ENCODE results near the gene PDE11A. TPM values are rescaled to one million over a fixed set of nuclear protein-coding genes. Genes with fewer than 3 reads are reported as not detected.
"Not testable (repeated sequence)": the region's sequence is repeated elsewhere in the genome, so short reads cannot be mapped to it uniquely, and the experiment has no call there.

PDE11A gene
- total RNA-seq, 3 donors from 2014 or later = 0.96 to 2.3 (median 2.2) TPM

GRCh38 chr2:177952151-177952550 is 120.4 kb downstream of the PDE11A start:
- TF ChIP-seq POLR2A (IDR thresholded peaks at IDR 0.05) = no peak
- TF ChIP-seq POLR2AphosphoS5 (IDR thresholded peaks at IDR 0.05) = no peak
- Histone ChIP-seq H3K27me3 (no peaks in the 10 kb centered on the region), H3K36me3 (no peaks in the 10 kb centered on the region), H3K4me3 (no peak overlapping the region), H3K9me3 (no peaks in the 10 kb centered on the region), H3K4me1 (no peaks in the 10 kb centered on the region), H3K27ac (no peak overlapping the region)
- intact Hi-C loops (cut with DNase I; ENCODE audit: low total_unique reads) = no loop called here
- no peak for DNase-seq (ENCODE audit: low spot score in 2 of 2)

GRCh38 chr2:177947598-177947997 is 125.0 kb downstream of the PDE11A start:
- H3K4me3 ChIP-seq; DNase-seq (ENCODE audit: low spot score in 2 of 2); H3K36me3 ChIP-seq; intact Hi-C loops (cut with DNase I; ENCODE audit: low total_unique reads); H3K27ac ChIP-seq; H3K27me3 ChIP-seq; H3K4me1 ChIP-seq; H3K9me3 ChIP-seq: not testable (repeated sequence)

GRCh38 chr2:177944530-177944929 is 128.0 kb downstream of the PDE11A start:
- H3K4me1 ChIP-seq; H3K4me3 ChIP-seq; H3K36me3 ChIP-seq; H3K27ac ChIP-seq; intact Hi-C loops (cut with DNase I; ENCODE audit: low total_unique reads); DNase-seq (ENCODE audit: low spot score in 2 of 2); H3K27me3 ChIP-seq; H3K9me3 ChIP-seq: not testable (repeated sequence)

- DNase-seq (ENCODE audit: low spot score in 2 of 2) = no peak
- intact Hi-C loops (cut with DNase I; ENCODE audit: low total_unique reads) = no loop called here
- H3K9me3 ChIP-seq = no peaks in the 10 kb centered on the region
- H3K4me1 ChIP-seq = no peaks in the 10 kb centered on the region
- no peak for TF ChIP-seq POLR2A (IDR thresholded peaks at IDR 0.05)
- no peak for TF ChIP-seq POLR2AphosphoS5 (IDR thresholded peaks at IDR 0.05)
- H3K4me3 ChIP-seq = no peak overlapping the region
- no peaks in the 10 kb centered on the region for H3K36me3 ChIP-seq
- H3K27ac ChIP-seq = no peak overlapping the region
- H3K27me3 ChIP-seq = no peaks in the 10 kb centered on the region
These were observed 129.8 kb downstream of the PDE11A start for GRCh38 chr2:177942731-177943130.

- no peak for TF ChIP-seq CTCF (IDR thresholded peaks at IDR 0.05)
- TF ChIP-seq POLR2A (IDR thresholded peaks at IDR 0.05) = no peak
- TF ChIP-seq POLR2AphosphoS5 (IDR thresholded peaks at IDR 0.05) = no peak
- Histone ChIP-seq H3K9me3 (no peaks in the 10 kb centered on the region), H3K27ac (no peak overlapping the region), H3K36me3 (no peaks in the 10 kb centered on the region), H3K4me3 (no peak overlapping the region), H3K4me1 (no peaks in the 10 kb centered on the region), H3K27me3 (no peaks in the 10 kb centered on the region)
- intact Hi-C loops (cut with DNase I; ENCODE audit: low total_unique reads) = no loop called here
- DNase-seq (ENCODE audit: low spot score in 2 of 2) = no peak
These were observed 133.4 kb downstream of the PDE11A start for GRCh38 chr2:177939211-177939610.

- no peak overlapping the region for H3K4me3 ChIP-seq
- no peaks in the 10 kb centered on the region for H3K4me1 ChIP-seq
- no peak for DNase-seq (ENCODE audit: low spot score in 2 of 2)
- H3K9me3 ChIP-seq = peaks cover 0 to 6% of the 10 kb centered on the region in 2 donors
- H3K27me3 ChIP-seq = no peaks in the 10 kb centered on the region
- no peak overlapping the region for H3K27ac ChIP-seq
- no peaks in the 10 kb centered on the region for H3K36me3 ChIP-seq
- TF ChIP-seq POLR2A (IDR thresholded peaks at IDR 0.05) (no peak), POLR2AphosphoS5 (IDR thresholded peaks at IDR 0.05) (no peak), CTCF (IDR thresholded peaks at IDR 0.05) (no peak)
- intact Hi-C loops (cut with DNase I; ENCODE audit: low total_unique reads) = no loop called here
These were observed 141.7 kb downstream of the PDE11A start for GRCh38 chr2:177930916-177931315.

- Histone ChIP-seq H3K27me3 (no peaks in the 10 kb centered on the region), H3K4me1 (no peaks in the 10 kb centered on the region), H3K4me3 (no peak overlapping the region), H3K9me3 (peaks cover 0 to 6% of the 10 kb centered on the region in 2 donors), H3K36me3 (no peaks in the 10 kb centered on the region), H3K27ac (no peak overlapping the region)
- intact Hi-C loops (cut with DNase I; ENCODE audit: low total_unique reads) = no loop called here
- no peak for TF ChIP-seq CTCF (IDR thresholded peaks at IDR 0.05)
- TF ChIP-seq POLR2AphosphoS5 (IDR thresholded peaks at IDR 0.05) = no peak
- TF ChIP-seq POLR2A (IDR thresholded peaks at IDR 0.05) = no peak
- DNase-seq (ENCODE audit: low spot score in 2 of 2) = no peak
These were observed 142.7 kb downstream of the PDE11A start for GRCh38 chr2:177929662-177930522.
